GM18520 (cell line): ENCODE data around the gene MIGA1.

ENCODE experiments used
- ATAC-seq: cut with Tn5 transposase; IDR thresholded peaks from one replicate; pipeline ENCODE4 v1.9.1; 2021; ENCODE audit not compliant: unreplicated experiment

MIGA1 gene

GRCh38 chr1:77846966-77847365 lies 67.5 kb downstream of the MIGA1 start:
- ATAC-seq, result no peak

GRCh38 chr1:77847621-77848080 lies 68.2 kb downstream of the MIGA1 start:
- no peak for ATAC-seq

GRCh38 chr1:77850082-77850481 lies 70.6 kb downstream of the MIGA1 start:
- ATAC-seq, result no peak

GRCh38 chr1:77857552-77857951 lies 78.1 kb downstream of the MIGA1 start:
- no peak for ATAC-seq

GRCh38 chr1:77858725-77859124 lies 79.3 kb downstream of the MIGA1 start:
- no peak for ATAC-seq

- no peak for ATAC-seq
Measured at GRCh38 chr1:77859248-77859647, 79.8 kb downstream of the MIGA1 start.

- ATAC-seq, result no peak
Measured at GRCh38 chr1:77866296-77866695, 86.8 kb downstream of the MIGA1 start.

- ATAC-seq, result no peak
Measured at GRCh38 chr1:77872645-77873044, 93.2 kb downstream of the MIGA1 start.

GRCh38 chr1:77873461-77873860 lies 94.0 kb downstream of the MIGA1 start:
- ATAC-seq, result no peak

GRCh38 chr1:77874804-77875445 lies 95.5 kb downstream of the MIGA1 start:
- ATAC-seq, result no peak

GRCh38 chr1:77876884-77877283 lies 97.4 kb downstream of the MIGA1 start:
- no peak for ATAC-seq

- ATAC-seq, result no peak
Measured at GRCh38 chr1:77881061-77881460, 101.6 kb downstream of the MIGA1 start.

GRCh38 chr1:77882411-77882810 lies 103.0 kb downstream of the MIGA1 start:
- no peak for ATAC-seq

GRCh38 chr1:77888081-77888780 lies 108.8 kb downstream of the MIGA1 start, which contains the start of gene NEXN:
Gene NEXN (plus strand): TSS chr1:77888624. CDS start chr1:77916107, 27,483 bp downstream.
- no peak for ATAC-seq

GRCh38 chr1:77888781-77889642 lies 109.6 kb downstream of the MIGA1 start:
- ATAC-seq, result no peak

- ATAC-seq, result no peak
Measured at GRCh38 chr1:77889671-77890070, 110.2 kb downstream of the MIGA1 start.

- ATAC-seq, result no peak
Measured at GRCh38 chr1:77891200-77891599, 111.8 kb downstream of the MIGA1 start.

GRCh38 chr1:77899647-77900320 lies 120.3 kb downstream of the MIGA1 start:
- no peak for ATAC-seq

- ATAC-seq, result no peak
Measured at GRCh38 chr1:77900687-77901293, 121.3 kb downstream of the MIGA1 start.

- ATAC-seq, result no peak
Measured at GRCh38 chr1:77905603-77906002, 126.2 kb downstream of the MIGA1 start.
